ENCODE data around the gene MACF1. TPM values are rescaled to one million over a fixed set of nuclear protein-coding genes. Genes with fewer than 3 reads are reported as not detected.

Gene MACF1
- total and polyA plus RNA-seq, 2 donors from 2014 or later, result 65.7 to 387 TPM

DNA sequence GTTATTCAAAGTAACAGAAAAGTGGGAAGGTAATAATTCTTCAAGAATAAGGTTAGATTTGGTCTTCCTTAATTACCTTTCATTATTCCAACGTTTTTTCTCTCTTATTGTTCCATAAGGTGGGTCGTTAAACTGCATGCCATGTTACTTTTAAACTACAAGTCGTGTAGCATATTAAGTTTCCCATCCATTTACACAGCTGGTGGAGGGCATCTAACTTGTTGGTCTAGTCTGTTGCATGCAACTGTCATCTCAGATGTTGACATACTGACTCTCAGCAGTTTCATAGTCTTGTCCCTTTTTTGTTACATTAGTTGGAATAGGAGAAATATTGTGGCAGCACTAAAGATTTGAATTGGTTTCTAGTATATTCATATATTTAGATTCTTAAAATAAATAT lies 232.3 kb downstream of the MACF1 start:
- Histone ChIP-seq H3K36me3 (ENCODE audit: control insufficient read depth in 2 of 3, insufficient read depth in 3 of 3, low read length in 3 of 3) (peaks cover 18 to 74% (median 46%) of the 10 kb centered on the region in 3 donors), H3K27ac (ENCODE audit: low read depth in 2 of 2, low read length in 2 of 2) (no peak overlapping the region), H3K9ac (ENCODE audit: low read length in 3 of 3) (no peak overlapping the region), H3K9me3 (ENCODE audit: control insufficient read depth in 2 of 3, insufficient read depth in 1 of 3, low read length in 3 of 3) (no peaks in the 10 kb centered on the region), H3K4me1 (ENCODE audit: control insufficient read depth in 2 of 3, insufficient read depth in 2 of 3, low read depth in 1 of 3, low read length in 3 of 3) (peaks cover 0 to 5% (median 0%) of the 10 kb centered on the region in 3 donors), H3K4me3 (ENCODE audit: low read length in 3 of 3) (no peak overlapping the region), H3K27me3 (ENCODE audit: control insufficient read depth, insufficient read depth, low read length) (no peaks in the 10 kb centered on the region)
- intact Hi-C loops (cut with DNase I), result no loop called here
- FAIRE-seq, result no peak
- no peak for TF ChIP-seq CTCF (IDR thresholded peaks at IDR 0.05; ENCODE audit: borderline replicate concordance, extremely low read depth, insufficient read depth)
- DNase-seq, result no peak

GRCh38 chr1:39438042-39438441 lies 233.5 kb downstream of the MACF1 start:
- Histone ChIP-seq H3K4me3 (ENCODE audit: low read length in 3 of 3) (no peak overlapping the region), H3K9me3 (ENCODE audit: control insufficient read depth in 2 of 3, insufficient read depth in 1 of 3, low read length in 3 of 3) (no peaks in the 10 kb centered on the region), H3K27me3 (ENCODE audit: control insufficient read depth, insufficient read depth, low read length) (no peaks in the 10 kb centered on the region), H3K27ac (ENCODE audit: low read depth in 2 of 2, low read length in 2 of 2) (no peak overlapping the region), H3K4me1 (ENCODE audit: control insufficient read depth in 2 of 3, insufficient read depth in 2 of 3, low read depth in 1 of 3, low read length in 3 of 3) (peaks cover 0 to 5% (median 0%) of the 10 kb centered on the region in 3 donors), H3K36me3 (ENCODE audit: control insufficient read depth in 2 of 3, insufficient read depth in 3 of 3, low read length in 3 of 3) (peaks cover 24 to 74% (median 49%) of the 10 kb centered on the region in 3 donors), H3K9ac (ENCODE audit: low read length in 3 of 3) (no peak overlapping the region)
- intact Hi-C loops (cut with DNase I), result no loop called here
- no peak for FAIRE-seq
- no peak for TF ChIP-seq CTCF (IDR thresholded peaks at IDR 0.05; ENCODE audit: borderline replicate concordance, extremely low read depth, insufficient read depth)
- no peak for DNase-seq

- FAIRE-seq, result no peak
- Histone ChIP-seq H3K27ac (ENCODE audit: low read depth in 2 of 2, low read length in 2 of 2) (no peak overlapping the region), H3K36me3 (ENCODE audit: control insufficient read depth in 2 of 3, insufficient read depth in 3 of 3, low read length in 3 of 3) (peaks cover 29 to 79% (median 64%) of the 10 kb centered on the region in 3 donors)
Observed at GRCh38 chr1:39440856-39441255, 236.4 kb downstream of the MACF1 start.

More at GRCh38 chr1:39440856-39441255, 236.4 kb downstream of the MACF1 start:
- H3K4me3 ChIP-seq (ENCODE audit: low read length in 3 of 3), result no peak overlapping the region
- H3K9me3 ChIP-seq (ENCODE audit: control insufficient read depth in 2 of 3, insufficient read depth in 1 of 3, low read length in 3 of 3), result no peaks in the 10 kb centered on the region
- no peaks in the 10 kb centered on the region for H3K4me1 ChIP-seq (ENCODE audit: control insufficient read depth in 2 of 3, insufficient read depth in 2 of 3, low read depth in 1 of 3, low read length in 3 of 3)
- no peaks in the 10 kb centered on the region for H3K27me3 ChIP-seq (ENCODE audit: control insufficient read depth, insufficient read depth, low read length)
- TF ChIP-seq CTCF (IDR thresholded peaks at IDR 0.05; ENCODE audit: borderline replicate concordance, extremely low read depth, insufficient read depth), result no peak
- no peak for DNase-seq
- H3K9ac ChIP-seq (ENCODE audit: low read length in 3 of 3), result no peak overlapping the region
- intact Hi-C loops (cut with DNase I), result no loop called here

Data from kidney (tissue), 14 donors.